Measurements from ENCODE around the gene TOR1A.

The TOR1A gene

GRCh38 chr9:129851821-129852220, 27.9 kb upstream of the TOR1A start:
- no peak for DNase-seq (ENCODE audit: low spot score)

- DNase-seq (ENCODE audit: low spot score) = no peak
Measured at GRCh38 chr9:129850821-129851550, 27.1 kb upstream of the TOR1A start.

- no peak for DNase-seq (ENCODE audit: low spot score)
Measured at GRCh38 chr9:129849901-129850300, 26.0 kb upstream of the TOR1A start.

GRCh38 chr9:129848712-129849441, 24.9 kb upstream of the TOR1A start:
- DNase-seq (ENCODE audit: low spot score) = no peak

GRCh38 chr9:129845373-129845772, 21.4 kb upstream of the TOR1A start:
- DNase-seq (ENCODE audit: low spot score) = no peak

- no peak for DNase-seq (ENCODE audit: low spot score)
Measured at GRCh38 chr9:129841071-129841470, 17.1 kb upstream of the TOR1A start.

GRCh38 chr9:129840034-129840433, 16.1 kb upstream of the TOR1A start:
- DNase-seq (ENCODE audit: low spot score) = no peak

GRCh38 chr9:129839324-129840023, 15.5 kb upstream of the TOR1A start:
- DNase-seq (ENCODE audit: low spot score) = no peak

GRCh38 chr9:129838707-129839259, 14.8 kb upstream of the TOR1A start:
- DNase-seq (ENCODE audit: low spot score) = no peak

- no peak for DNase-seq (ENCODE audit: low spot score)
Measured at GRCh38 chr9:129836311-129837007, 12.5 kb upstream of the TOR1A start.

- DNase-seq (ENCODE audit: low spot score) = no peak
Measured at GRCh38 chr9:129835860-129836223, 11.9 kb upstream of the TOR1A start.

GRCh38 chr9:129835128-129835859, 11.4 kb upstream of the TOR1A start, which contains the start of the genes C9orf78 and USP20:
Gene C9orf78, minus strand, starts transcription at chr9:129835275. Its CDS starts 54 bp downstream, at chr9:129835221.
Gene USP20, plus strand, starts transcription at chr9:129835458. Its CDS starts 17,098 bp downstream, at chr9:129852556.
- peak; percentile 100 for DNase-seq (ENCODE audit: low spot score)

GRCh38 chr9:129834489-129835127, 10.7 kb upstream of the TOR1A start:
- DNase-seq (ENCODE audit: low spot score) = no peak

- DNase-seq (ENCODE audit: low spot score) = no peak
Measured at GRCh38 chr9:129832982-129833381, 9.0 kb upstream of the TOR1A start.

- DNase-seq (ENCODE audit: low spot score) = no peak
Measured at GRCh38 chr9:129828969-129829368, 5.0 kb upstream of the TOR1A start.

- no peak for DNase-seq (ENCODE audit: low spot score)
Measured at GRCh38 chr9:129828051-129828450, 4.1 kb upstream of the TOR1A start.

- DNase-seq (ENCODE audit: low spot score) = no peak
Measured at GRCh38 chr9:129826759-129827158, 2.8 kb upstream of the TOR1A start.

- peak; percentile 56 for DNase-seq (ENCODE audit: low spot score)
Measured at GRCh38 chr9:129826344-129826743, 2.4 kb upstream of the TOR1A start.

- DNase-seq (ENCODE audit: low spot score) = no peak
Measured at GRCh38 chr9:129823542-129823934, 398 bp downstream of the TOR1A start.

- DNase-seq (ENCODE audit: low spot score) = no peak
Measured at GRCh38 chr9:129822898-129823541, 916 bp downstream of the TOR1A start.
